ENCODE data around the gene THSD7B.

THSD7B gene

GRCh38 chr2:137387044-137387443, 621.7 kb downstream of the THSD7B start:
- no peak for DNase-seq (ENCODE audit: low spot score)

DNA sequence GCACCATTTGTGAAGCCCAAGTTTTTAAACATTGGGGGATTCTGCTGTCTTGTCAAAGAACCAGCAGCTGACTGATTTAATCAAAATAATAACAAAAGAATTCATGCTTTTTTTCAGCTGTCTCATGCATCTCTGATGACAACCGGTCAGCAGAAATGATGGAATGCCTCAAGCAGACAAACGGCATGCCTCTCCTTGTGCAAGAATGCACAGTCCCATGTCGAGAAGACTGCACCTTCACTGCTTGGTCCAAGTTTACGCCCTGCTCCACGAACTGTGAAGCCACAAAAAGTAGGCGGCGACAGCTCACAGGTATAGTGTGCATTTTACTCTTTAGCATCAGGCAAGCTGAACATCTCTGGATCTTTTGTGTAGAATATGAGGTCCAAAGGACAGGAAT, 640.2 kb downstream of the THSD7B start:
- DNase-seq (ENCODE audit: low spot score): no peak

DNA sequence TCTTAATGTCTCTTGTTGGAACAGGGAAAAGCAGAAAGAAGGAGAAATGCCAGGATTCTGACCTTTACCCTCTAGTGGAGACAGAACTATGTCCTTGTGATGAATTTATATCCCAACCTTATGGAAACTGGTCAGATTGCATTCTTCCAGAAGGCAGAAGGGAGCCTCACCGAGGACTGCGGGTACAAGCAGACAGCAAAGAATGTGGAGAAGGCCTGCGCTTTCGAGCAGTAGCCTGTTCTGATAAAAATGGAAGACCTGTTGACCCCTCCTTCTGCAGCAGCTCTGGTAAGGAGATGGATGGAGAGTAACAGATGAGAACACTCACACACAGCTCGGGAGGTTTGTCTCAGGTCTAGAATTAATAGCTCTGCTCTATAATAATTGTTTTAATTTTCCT, 646.2 kb downstream of the THSD7B start:
- no peak for DNase-seq (ENCODE audit: low spot score)

DNA sequence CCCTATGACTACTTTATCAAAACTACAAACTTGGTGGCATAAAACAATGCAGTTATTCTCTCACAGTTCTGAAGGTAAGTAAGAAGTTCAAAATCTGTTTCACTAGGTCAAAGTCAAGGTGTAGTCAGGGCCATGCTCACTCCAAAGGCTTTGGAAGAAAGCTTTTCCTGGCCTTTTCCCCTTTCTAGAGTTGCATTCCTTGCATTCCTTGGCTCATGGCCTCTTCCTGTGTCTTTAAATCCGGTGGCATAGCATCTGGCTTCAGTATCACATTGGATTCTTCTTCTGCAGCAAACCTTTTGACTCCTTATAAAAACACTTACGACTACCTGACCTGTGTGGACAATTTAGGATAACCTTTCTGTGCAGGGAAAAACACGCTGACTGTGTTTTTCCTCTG, 655.4 kb downstream of the THSD7B start:
- no peak for DNase-seq (ENCODE audit: low spot score)

- DNase-seq (ENCODE audit: low spot score): no peak
Observed at GRCh38 chr2:137435162-137435561, 669.8 kb downstream of the THSD7B start.

- DNase-seq (ENCODE audit: low spot score): no peak
Observed at GRCh38 chr2:137437386-137437785, 672.0 kb downstream of the THSD7B start.

DNA sequence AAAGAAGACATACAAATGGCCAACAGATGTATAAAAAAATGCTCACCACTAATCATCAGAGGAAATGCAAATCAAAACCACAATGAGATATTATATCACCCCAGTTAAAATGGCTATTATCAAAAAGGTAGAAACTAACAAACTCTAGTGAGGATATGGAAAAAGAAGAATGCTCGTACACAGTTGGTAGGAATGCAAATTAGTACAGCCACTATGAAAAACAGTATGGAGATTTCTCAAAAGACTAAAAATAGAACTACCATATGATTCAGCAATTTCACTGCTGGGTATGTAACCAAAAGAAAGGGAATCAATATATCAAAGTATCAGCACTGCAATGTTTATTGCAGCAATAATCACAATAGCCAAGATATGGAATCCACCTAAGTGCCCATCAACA, 679.6 kb downstream of the THSD7B start:
- no peak for DNase-seq (ENCODE audit: low spot score)

GRCh38 chr2:137449454-137449853, 684.1 kb downstream of the THSD7B start:
- no peak for DNase-seq (ENCODE audit: low spot score)

DNA sequence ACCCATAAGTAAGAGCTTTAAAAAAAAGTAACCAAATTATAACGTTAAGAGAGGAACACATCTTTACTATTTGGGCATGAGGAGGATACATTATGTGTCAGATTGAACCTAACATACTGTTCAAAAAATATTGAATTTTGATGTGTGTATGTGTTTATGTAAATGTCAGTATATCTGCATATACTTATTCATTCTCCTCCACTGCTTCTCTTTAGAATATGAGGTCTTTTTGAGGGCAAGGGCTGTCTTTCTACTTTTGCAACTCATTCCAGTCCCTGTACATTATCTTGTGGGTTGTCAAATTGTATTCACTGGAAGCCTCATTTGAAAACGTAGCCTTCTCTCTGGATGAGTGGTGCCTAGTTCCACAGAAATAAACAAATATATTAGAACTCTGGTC, 689.5 kb downstream of the THSD7B start:
- no peak for DNase-seq (ENCODE audit: low spot score)

GRCh38 chr2:137467246-137467862, 702.0 kb downstream of the THSD7B start:
- DNase-seq (ENCODE audit: low spot score): no peak

- no peak for DNase-seq (ENCODE audit: low spot score)
Observed at GRCh38 chr2:137493261-137493660, 727.9 kb downstream of the THSD7B start.

GRCh38 chr2:137500599-137500998, 735.3 kb downstream of the THSD7B start:
- no peak for DNase-seq (ENCODE audit: low spot score)

GRCh38 chr2:137507237-137507636, 741.9 kb downstream of the THSD7B start:
- no peak for DNase-seq (ENCODE audit: low spot score)

GRCh38 chr2:137508739-137509384, 743.5 kb downstream of the THSD7B start:
- no peak for DNase-seq (ENCODE audit: low spot score)

GRCh38 chr2:137511526-137511925, 746.2 kb downstream of the THSD7B start:
- no peak for DNase-seq (ENCODE audit: low spot score)

DNA sequence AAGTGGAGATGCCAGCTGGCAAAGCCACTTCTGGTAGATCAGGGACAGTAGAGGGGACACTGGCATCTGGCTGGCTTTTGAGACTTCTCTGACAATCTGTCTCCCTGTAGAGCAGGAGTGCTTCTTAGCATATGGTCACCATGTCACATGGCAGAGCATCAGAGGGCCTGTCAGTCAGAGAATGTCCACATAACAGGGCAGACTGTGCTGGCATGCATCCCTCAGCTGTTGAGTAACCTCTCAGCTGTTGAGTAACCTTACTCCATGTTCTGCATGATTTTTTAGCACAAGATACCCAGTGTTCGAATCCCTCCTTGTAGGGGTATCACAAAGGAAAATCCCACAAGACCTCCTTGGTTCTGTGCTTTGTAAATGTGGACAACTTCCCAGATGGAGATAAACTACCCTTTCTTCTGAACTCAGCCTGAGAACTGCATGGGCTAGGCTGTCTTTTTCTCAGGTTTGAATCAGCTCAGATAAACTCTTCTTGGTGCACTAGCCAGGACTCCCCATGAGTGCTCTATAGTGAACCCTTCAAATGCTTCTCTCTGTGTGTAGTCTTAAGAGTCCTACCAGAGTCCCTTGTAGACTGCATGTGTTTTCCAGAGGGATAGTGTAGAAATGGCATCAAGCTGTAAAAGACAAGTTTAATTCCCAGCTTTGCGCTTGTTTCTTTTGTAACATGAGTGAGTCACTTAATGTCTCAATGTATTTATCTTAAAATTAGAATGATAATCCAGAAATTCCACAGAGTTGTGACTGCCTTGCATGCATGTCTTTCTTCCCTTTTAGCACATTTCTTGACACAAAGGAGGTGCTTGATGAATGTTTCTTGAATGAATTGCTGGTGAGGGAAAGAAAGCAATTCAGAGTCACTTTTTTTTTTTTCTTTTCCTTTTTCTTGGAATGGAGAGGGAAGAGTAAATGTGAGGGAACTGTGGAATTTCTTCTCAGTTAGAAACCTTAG, 756.6 kb downstream of the THSD7B start:
- no peak for DNase-seq (ENCODE audit: low spot score)

DNA sequence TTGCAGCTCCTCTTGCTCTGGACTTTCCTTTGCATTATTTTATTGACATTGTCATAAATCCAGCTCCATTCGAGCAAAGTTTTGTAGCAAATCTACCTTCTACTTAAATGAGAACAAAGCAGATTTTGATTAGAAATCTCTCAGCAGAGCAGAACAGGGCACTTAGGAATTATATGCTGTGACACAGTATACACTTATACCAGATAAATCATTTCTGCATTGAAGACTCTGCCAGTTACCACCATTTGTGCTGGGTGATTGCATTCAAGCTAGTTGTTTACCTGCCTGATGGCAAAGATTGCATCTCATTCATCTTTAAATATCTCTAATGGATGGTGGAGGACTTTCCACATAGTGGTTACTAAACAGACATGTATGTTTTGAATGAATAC, 757.3 kb downstream of the THSD7B start:
- DNase-seq (ENCODE audit: low spot score): no peak

GRCh38 chr2:137523931-137524330, 758.6 kb downstream of the THSD7B start:
- DNase-seq (ENCODE audit: low spot score): no peak

DNA sequence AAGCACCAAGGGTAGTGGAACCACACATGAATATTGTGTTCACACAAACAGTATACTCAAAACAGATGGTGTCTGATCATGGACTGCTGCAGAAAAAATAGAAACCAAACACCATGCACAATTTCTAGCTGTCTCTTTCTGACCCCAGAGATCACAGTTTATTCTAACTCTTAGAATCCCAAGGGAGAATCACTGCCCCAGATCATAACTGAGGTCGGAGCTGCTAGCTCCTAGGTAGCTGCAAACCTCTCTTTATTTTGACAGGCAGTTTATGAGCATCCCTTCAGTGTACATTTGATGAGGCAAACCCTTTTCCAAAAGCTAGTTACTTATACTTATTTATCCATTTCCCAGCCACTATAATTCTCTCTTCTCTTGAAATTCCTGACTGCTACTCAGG, 759.8 kb downstream of the THSD7B start:
- no peak for DNase-seq (ENCODE audit: low spot score)

GRCh38 chr2:137525641-137526190, 760.4 kb downstream of the THSD7B start:
- no peak for DNase-seq (ENCODE audit: low spot score)

GRCh38 chr2:137535897-137536296, 770.6 kb downstream of the THSD7B start:
- DNase-seq (ENCODE audit: low spot score): no peak

GRCh38 chr2:137539336-137539735, 774.0 kb downstream of the THSD7B start:
- DNase-seq (ENCODE audit: low spot score): no peak

GRCh38 chr2:137547842-137548241, 782.5 kb downstream of the THSD7B start:
- no peak for DNase-seq (ENCODE audit: low spot score)
